Vein endothelial cell (primary cell): ENCODE results near the gene SURF2. TPM values are rescaled to one million over a fixed set of nuclear protein-coding genes. Genes with fewer than 3 reads are reported as not detected.

Source experiments
- small RNA-seq: library from RNA; depleted of rRNA; stranded (forward); fragments of <200 nt; gene quantifications from one replicate; pipeline ENCODE3, GENCODE V24; 2012
- total RNA-seq: library from RNA; depleted of rRNA; stranded (reverse); fragments of >200 nt; gene quantifications from 2 replicates; pipeline ENCODE4 v1.2.3, GENCODE V29; 2012

SURF2 gene
- 10.7 and 12.1 TPM in 2 replicates for total RNA-seq

GRCh38 chr9:133356391-133357091 is at the start of gene SURF2, which contains the start of gene SURF1:
Gene SURF2, plus strand, starts transcription at chr9:133356550. Its CDS starts 43 bp downstream, at chr9:133356593.
Gene SURF1, minus strand, starts transcription at chr9:133356487. Its CDS starts 34 bp downstream, at chr9:133356453.

GRCh38 chr9:133335924-133336811 is 20.2 kb upstream of the SURF2 start, which contains the start of gene SURF6:
Gene SURF6, minus strand, starts transcription at chr9:133336188. Its CDS starts 56 bp downstream, at chr9:133336132.

GRCh38 chr9:133347985-133348717 is 8.2 kb upstream of the SURF2 start, which contains the start of the genes MED22 and RPL7A:
Gene MED22, minus strand, starts transcription at chr9:133348131. Its CDS starts 1,469 bp downstream, at chr9:133346662.
Gene RPL7A, plus strand, starts transcription at chr9:133348218. Its CDS starts 26 bp downstream, at chr9:133348244.

GRCh38 chr9:133375724-133376654 is 19.6 kb downstream of the SURF2 start, which contains the start of the genes STKLD1 and SURF4:
Gene STKLD1, plus strand, starts transcription at chr9:133376366. Its CDS starts 108 bp downstream, at chr9:133376474.
Gene SURF4, minus strand, starts transcription at chr9:133376060. Its CDS starts 91 bp downstream, at chr9:133375969.

Small RNAs within 50 kb of the gene (small RNA-seq; reads per million reads assigned to genes)
- gene RF00019: not detected
- not detected for gene SNORD24
- not detected for gene SNORD36A
- not detected for gene SNORD36B
- gene SNORD36C: not detected

Other genes with a start within 250 kb of the SURF2 start
- 61.5 and 67.6 TPM in 2 replicates for gene RALGDS, start 235.3 kb upstream of the SURF2 start, total RNA-seq
- gene GBGT1, start 192.6 kb upstream of the SURF2 start, total RNA-seq: 17.3 and 36.9 TPM in 2 replicates
- not detected in 2 replicates for gene OBP2B, start 147.3 kb upstream of the SURF2 start, total RNA-seq
- 0.10 TPM in 1 of 2 replicates, not detected in the other for gene ABO, start 81.3 kb upstream of the SURF2 start, total RNA-seq
- 11.1 and 11.3 TPM in 2 replicates for gene SURF6, start 20.4 kb upstream of the SURF2 start, total RNA-seq
- gene MED22, start 8.4 kb upstream of the SURF2 start, total RNA-seq: 19.6 and 19.9 TPM in 2 replicates
- gene RPL7A, start 8.3 kb upstream of the SURF2 start, total RNA-seq: 2,150 and 2,505 TPM in 2 replicates
- gene SURF1, start 63 bp upstream of the SURF2 start, total RNA-seq: 11.7 and 19.3 TPM in 2 replicates
- gene SURF4, start 19.5 kb downstream of the SURF2 start, total RNA-seq: 336 and 365 TPM in 2 replicates
- 0.33 and 1.6 TPM in 2 replicates for gene STKLD1, start 19.8 kb downstream of the SURF2 start, total RNA-seq
- gene REXO4, start 61.5 kb downstream of the SURF2 start, total RNA-seq: 13.4 and 16.0 TPM in 2 replicates
- 0.48 and 0.98 TPM in 2 replicates for gene ADAMTS13, start 65.8 kb downstream of the SURF2 start, total RNA-seq
- gene CACFD1, start 103.4 kb downstream of the SURF2 start, total RNA-seq: 4.9 and 11.1 TPM in 2 replicates
- gene SLC2A6, start 122.5 kb downstream of the SURF2 start, total RNA-seq: 40.8 and 55.9 TPM in 2 replicates
- not detected in 2 replicates for gene MYMK, start 168.4 kb downstream of the SURF2 start, total RNA-seq
- gene ADAMTSL2, start 178.2 kb downstream of the SURF2 start, total RNA-seq: 0.10 TPM in 1 of 2 replicates, not detected in the other